ENCODE data around the gene NUDT16L1.

NUDT16L1 gene

DNA sequence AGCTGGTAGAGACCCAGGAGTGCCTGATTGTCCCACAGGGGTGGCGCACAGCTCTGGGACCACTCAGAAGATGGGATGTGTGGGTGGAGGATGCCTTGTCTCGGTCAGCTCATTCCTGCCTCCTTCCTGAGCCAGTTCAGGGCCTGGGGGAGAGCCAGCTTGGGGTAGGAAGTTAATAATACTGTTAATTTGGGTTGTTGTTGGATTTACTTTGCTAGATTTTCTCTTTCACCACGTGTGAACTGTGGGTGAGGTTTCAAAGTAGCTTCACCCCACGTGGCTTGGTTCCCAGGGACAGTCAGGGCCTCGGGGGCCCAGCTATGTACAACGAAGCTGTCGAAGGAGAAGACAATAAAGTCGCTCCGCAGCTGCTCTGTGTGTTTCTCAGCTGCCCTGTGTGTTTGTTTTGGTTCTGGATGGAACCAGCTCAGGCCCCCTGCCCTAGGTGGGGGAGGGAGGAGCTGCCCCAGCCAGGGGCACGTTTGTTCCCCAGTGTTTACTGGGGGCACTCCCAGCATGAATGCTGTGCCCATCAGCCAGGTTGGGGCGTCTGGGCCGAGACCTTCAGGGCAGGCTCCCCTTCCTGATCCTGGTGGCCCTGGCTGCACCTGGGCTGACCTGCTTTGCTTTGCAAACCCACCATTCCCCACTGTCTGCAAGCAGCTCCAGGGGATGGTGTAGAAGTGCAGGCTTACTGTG lies 2.3 kb downstream of the NUDT16L1 start:
- no peak overlapping the region for H3K9ac ChIP-seq (ENCODE audit: low read depth, low read length, poor library complexity)
- no peaks in the 10 kb centered on the region for H3K9me3 ChIP-seq (replicated peaks in 1 of 2; ENCODE audit: control insufficient read depth in 2 of 2, insufficient read depth in 1 of 2, low read depth in 1 of 2, low read length in 2 of 2)
- no peaks in the 10 kb centered on the region for H3K27me3 ChIP-seq (ENCODE audit: control insufficient read depth in 3 of 3, insufficient read depth in 3 of 3, low read depth in 1 of 3, low read length in 3 of 3)
- no peak overlapping the region for H3K14ac ChIP-seq (ENCODE audit: low read length)
- peaks cover 8 to 10% of the 10 kb centered on the region in 2 donors for H3K4me1 ChIP-seq (ENCODE audit: control insufficient read depth in 2 of 2, insufficient read depth in 1 of 2, low read depth in 1 of 2, low read length in 2 of 2)
- no peak overlapping the region for H2BK120ac ChIP-seq (ENCODE audit: low read depth, low read length)
- no peak overlapping the region for H3K4ac ChIP-seq (ENCODE audit: low read length)
- H3K4me2 ChIP-seq (ENCODE audit: insufficient read depth, low read length, poor library complexity, severe bottlenecking), result no peak overlapping the region
- no peak overlapping the region for H4K8ac ChIP-seq (ENCODE audit: low read depth, low read length)
- H3K79me1 ChIP-seq (ENCODE audit: low read depth, low read length), result peaks cover 12% of the 10 kb centered on the region
- DNase-seq (ENCODE audit: low spot score), result no peak
- H3K4me3 ChIP-seq (ENCODE audit: low read length in 2 of 2), result peak overlapping the region; percentile 34 to 99
- no peak overlapping the region for H2AFZ ChIP-seq (ENCODE audit: low read length)
- no peak overlapping the region for H4K91ac ChIP-seq (ENCODE audit: low read depth, low read length, poor library complexity)
- no peak overlapping the region for H3K23ac ChIP-seq (ENCODE audit: low read depth, low read length, poor library complexity)
- no peak overlapping the region for H3K27ac ChIP-seq (replicated peaks; ENCODE audit: low read length)
- H2BK5ac ChIP-seq (ENCODE audit: low read length), result peak overlapping the region; percentile 75
- no peak overlapping the region for H3K18ac ChIP-seq (ENCODE audit: low read length)
- no peak overlapping the region for H2AK5ac ChIP-seq (ENCODE audit: low read depth, low read length)
- peaks cover 45 to 57% of the 10 kb centered on the region in 2 donors for H3K36me3 ChIP-seq (replicated peaks in 1 of 2; ENCODE audit: control insufficient read depth in 2 of 2, insufficient read depth in 2 of 2, low read length in 2 of 2)
- WGBS, 2 donors (ENCODE audit: extremely low coverage in 2 of 2, insufficient read length in 2 of 2, insufficient replicate concordance in 1 of 2), result no CpG with 5 or more reads among the region's 12 CpGs
- H2BK15ac ChIP-seq (ENCODE audit: low read length), result no peak overlapping the region
- H2BK12ac ChIP-seq (ENCODE audit: low read length), result peak overlapping the region; percentile 63

DNA sequence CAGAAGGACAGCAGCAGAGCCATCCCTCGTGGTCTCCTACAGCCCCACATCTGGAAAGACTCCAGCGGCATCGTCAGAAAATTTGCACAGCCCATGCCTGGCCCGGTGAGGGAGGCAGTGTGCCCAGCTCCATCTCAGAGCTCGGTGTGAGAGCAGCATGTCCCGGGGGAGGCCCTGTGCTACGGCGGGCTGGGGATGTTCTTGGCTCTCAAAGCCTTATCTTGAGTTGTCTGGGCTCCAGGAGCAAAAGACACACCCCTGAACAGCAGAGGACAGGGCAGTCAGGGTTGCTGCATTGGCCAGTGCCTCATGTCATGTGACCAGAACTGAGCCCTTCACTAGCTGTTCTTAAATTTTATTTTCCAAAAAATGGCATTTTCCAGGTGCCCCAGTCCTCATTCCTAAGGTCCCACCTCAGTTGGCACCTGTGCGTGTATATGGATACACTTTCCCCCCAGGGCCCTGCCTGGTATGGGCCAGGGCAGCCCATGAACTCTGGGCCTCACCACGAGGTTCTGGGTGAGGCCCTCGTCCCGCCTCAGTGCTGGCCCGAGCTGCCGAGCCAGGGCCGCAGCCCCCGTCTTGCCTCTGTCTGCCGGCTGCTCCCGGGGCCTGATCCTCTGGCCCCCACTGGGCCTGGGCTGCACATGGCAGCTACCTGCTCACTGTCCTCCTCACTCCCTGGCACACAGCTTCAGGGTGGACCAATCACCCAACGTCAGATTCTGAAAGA lies 3.0 kb downstream of the NUDT16L1 start:
- no CpG with 5 or more reads among the region's 19 CpGs for WGBS, 2 donors (ENCODE audit: extremely low coverage in 2 of 2, insufficient read length in 2 of 2, insufficient replicate concordance in 1 of 2)
- H3K27ac ChIP-seq (replicated peaks; ENCODE audit: low read length), result no peak overlapping the region
- no peak overlapping the region for H4K8ac ChIP-seq (ENCODE audit: low read depth, low read length)

DNA sequence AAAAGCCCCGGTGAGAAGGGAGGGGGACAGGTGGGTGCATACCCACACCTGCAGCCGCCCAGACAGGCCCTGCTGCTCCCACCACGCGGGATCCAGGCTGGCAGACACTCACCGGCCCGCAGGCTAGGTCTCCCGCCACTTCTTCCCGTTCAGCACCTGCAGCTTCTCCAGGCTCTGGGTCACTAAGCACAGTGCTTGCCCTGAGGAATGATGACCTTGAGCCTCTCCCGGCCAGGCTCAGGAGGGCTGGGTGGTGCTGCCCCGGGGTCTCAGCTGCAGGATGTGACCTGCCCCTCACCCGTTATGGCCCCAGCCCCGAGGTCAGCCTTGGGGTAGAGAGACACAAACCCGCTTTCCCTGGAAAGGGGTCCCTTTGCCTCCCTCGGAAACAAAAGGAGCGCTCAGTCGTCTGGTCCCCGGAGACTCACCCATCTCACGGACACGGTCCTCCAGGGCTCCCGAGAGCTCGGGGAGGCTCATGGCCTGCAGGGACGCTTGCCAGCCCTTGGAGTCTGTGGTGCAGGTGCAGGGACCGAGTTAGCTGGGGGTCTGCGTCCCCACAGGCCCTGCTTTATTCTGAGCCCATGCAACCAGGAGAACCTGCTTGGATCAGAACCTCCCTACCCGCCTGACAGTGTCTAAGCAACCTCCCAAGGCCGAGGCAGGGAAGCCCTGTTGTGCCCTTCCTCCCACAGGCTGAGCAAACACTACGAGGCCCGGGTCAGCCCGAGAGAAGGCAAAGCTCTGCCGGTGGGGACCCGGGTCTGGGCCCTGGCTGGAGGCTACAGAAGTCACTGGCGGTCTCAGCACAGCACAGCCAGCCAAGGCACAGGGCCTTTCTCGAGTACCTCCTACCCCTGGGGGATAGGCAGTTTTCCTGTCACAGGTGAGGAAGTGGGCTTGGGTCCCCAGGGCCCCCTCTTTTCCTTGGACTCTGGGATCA lies 3.8 kb downstream of the NUDT16L1 start:
- Histone ChIP-seq H4K91ac (ENCODE audit: low read depth, low read length, poor library complexity) (no peak overlapping the region), H3K23ac (ENCODE audit: low read depth, low read length, poor library complexity) (peak overlapping the region; percentile 65), H3K36me3 (replicated peaks in 1 of 2; ENCODE audit: control insufficient read depth in 2 of 2, insufficient read depth in 2 of 2, low read length in 2 of 2) (peaks cover 53 to 73% of the 10 kb centered on the region in 2 donors), H3K9ac (ENCODE audit: low read depth, low read length, poor library complexity) (no peak overlapping the region), H3K9me3 (replicated peaks in 1 of 2; ENCODE audit: control insufficient read depth in 2 of 2, insufficient read depth in 1 of 2, low read depth in 1 of 2, low read length in 2 of 2) (no peaks in the 10 kb centered on the region), H3K4me2 (ENCODE audit: insufficient read depth, low read length, poor library complexity, severe bottlenecking) (no peak overlapping the region), H3K14ac (ENCODE audit: low read length) (no peak overlapping the region), H2AK5ac (ENCODE audit: low read depth, low read length) (peak overlapping the region; percentile 56), H3K18ac (ENCODE audit: low read length) (no peak overlapping the region), H2BK12ac (ENCODE audit: low read length) (no peak overlapping the region), H3K27me3 (ENCODE audit: control insufficient read depth in 3 of 3, insufficient read depth in 3 of 3, low read depth in 1 of 3, low read length in 3 of 3) (no peaks in the 10 kb centered on the region), H3K27ac (replicated peaks; ENCODE audit: low read length) (no peak overlapping the region), H4K8ac (ENCODE audit: low read depth, low read length) (peak overlapping the region; percentile 48), H2BK5ac (ENCODE audit: low read length) (no peak overlapping the region), H2AFZ (ENCODE audit: low read length) (no peak overlapping the region), H2BK15ac (ENCODE audit: low read length) (no peak overlapping the region), H3K79me1 (ENCODE audit: low read depth, low read length) (peaks cover 18% of the 10 kb centered on the region), H3K4me1 (ENCODE audit: control insufficient read depth in 2 of 2, insufficient read depth in 1 of 2, low read depth in 1 of 2, low read length in 2 of 2) (peaks cover 8 to 10% of the 10 kb centered on the region in 2 donors), H3K4me3 (ENCODE audit: low read length in 2 of 2) (no peak overlapping the region), H3K4ac (ENCODE audit: low read length) (no peak overlapping the region), H2BK120ac (ENCODE audit: low read depth, low read length) (no peak overlapping the region)
- no peak for DNase-seq (ENCODE audit: low spot score)
- no CpG with 5 or more reads among the region's 33 CpGs for WGBS, 2 donors (ENCODE audit: extremely low coverage in 2 of 2, insufficient read length in 2 of 2, insufficient replicate concordance in 1 of 2)

More for the DNA sequence above, 3.0 kb downstream of the NUDT16L1 start:
- Histone ChIP-seq H3K27me3 (ENCODE audit: control insufficient read depth in 3 of 3, insufficient read depth in 3 of 3, low read depth in 1 of 3, low read length in 3 of 3) (no peaks in the 10 kb centered on the region), H3K18ac (ENCODE audit: low read length) (no peak overlapping the region), H2BK120ac (ENCODE audit: low read depth, low read length) (no peak overlapping the region), H3K9me3 (replicated peaks in 1 of 2; ENCODE audit: control insufficient read depth in 2 of 2, insufficient read depth in 1 of 2, low read depth in 1 of 2, low read length in 2 of 2) (no peaks in the 10 kb centered on the region), H3K23ac (ENCODE audit: low read depth, low read length, poor library complexity) (no peak overlapping the region), H3K4me2 (ENCODE audit: insufficient read depth, low read length, poor library complexity, severe bottlenecking) (no peak overlapping the region), H2AK5ac (ENCODE audit: low read depth, low read length) (no peak overlapping the region), H3K14ac (ENCODE audit: low read length) (no peak overlapping the region), H3K4me3 (ENCODE audit: low read length in 2 of 2) (peak overlapping the region in 1 of 2 donors; percentile 34), H3K79me1 (ENCODE audit: low read depth, low read length) (peaks cover 12% of the 10 kb centered on the region), H4K91ac (ENCODE audit: low read depth, low read length, poor library complexity) (no peak overlapping the region), H2BK15ac (ENCODE audit: low read length) (no peak overlapping the region), H3K4me1 (ENCODE audit: control insufficient read depth in 2 of 2, insufficient read depth in 1 of 2, low read depth in 1 of 2, low read length in 2 of 2) (peaks cover 8 to 10% of the 10 kb centered on the region in 2 donors), H2BK5ac (ENCODE audit: low read length) (peak overlapping the region; percentile 75), H3K36me3 (replicated peaks in 1 of 2; ENCODE audit: control insufficient read depth in 2 of 2, insufficient read depth in 2 of 2, low read length in 2 of 2) (peaks cover 48 to 64% of the 10 kb centered on the region in 2 donors), H2AFZ (ENCODE audit: low read length) (no peak overlapping the region), H3K9ac (ENCODE audit: low read depth, low read length, poor library complexity) (no peak overlapping the region), H3K4ac (ENCODE audit: low read length) (no peak overlapping the region), H2BK12ac (ENCODE audit: low read length) (peak overlapping the region; percentile 63)
- DNase-seq (ENCODE audit: low spot score), result no peak
